Myocyte (in vitro differentiated cells): ENCODE data around the gene GGNBP2. TPM values are rescaled to one million over a fixed set of nuclear protein-coding genes. Genes with fewer than 3 reads are reported as not detected.

Source experiments
- DNase-seq: peaks from one replicate; pipeline ENCODE4 v3.0.0-alpha.2; 2012; ENCODE audit warnings: low read depth
- total RNA-seq: library from RNA; depleted of rRNA; stranded (reverse); fragments of >200 nt; gene quantifications from 2 replicates; pipeline ENCODE4 v1.2.3, GENCODE V29; 2014

GGNBP2 gene
- total RNA-seq, 1 donor from 2014 or later, result 61.4 TPM

- DNase-seq, result no peak
Measured at GRCh38 chr17:36629970-36630502, 85.3 kb downstream of the GGNBP2 start.

- DNase-seq, result no peak
Measured at GRCh38 chr17:36631022-36631421, 86.3 kb downstream of the GGNBP2 start.

- no peak for DNase-seq
Measured at GRCh38 chr17:36632916-36633771, 88.4 kb downstream of the GGNBP2 start.

Other genes starting within 250 kb of the GGNBP2 start
- not detected in 2 replicates for gene TBC1D3G, start 221.0 kb upstream of the GGNBP2 start, total RNA-seq
- gene TBC1D3H, start 156.5 kb upstream of the GGNBP2 start, total RNA-seq, result not detected in 2 replicates
- 42.9 and 49.1 TPM in 2 replicates for gene ZNHIT3, start 58.2 kb upstream of the GGNBP2 start, total RNA-seq
- gene MYO19, start 10.1 kb upstream of the GGNBP2 start, total RNA-seq, result 18.8 and 22.8 TPM in 2 replicates
- gene PIGW, start 9.9 kb upstream of the GGNBP2 start, total RNA-seq, result 6.9 and 7.2 TPM in 2 replicates
- gene DHRS11, start 47.0 kb downstream of the GGNBP2 start, total RNA-seq, result 5.7 and 7.0 TPM in 2 replicates
- 8.1 and 12.0 TPM in 2 replicates for gene MRM1, start 56.7 kb downstream of the GGNBP2 start, total RNA-seq